NCI-H1694 (cell line): ENCODE measurements around the gene IKBIP.
A peak's percentile ranks its signal among the peaks of the same experiment; 100 is the strongest.
"Not testable (repeated sequence)": the region's sequence is repeated elsewhere in the genome, so short reads cannot be mapped to it uniquely, and the experiment has no call there.

ENCODE experiments used
- DNase-seq: peaks from one replicate; lab custom pipeline; 2025; lab: John Stamatoyannopoulos, UW

Gene IKBIP

DNA sequence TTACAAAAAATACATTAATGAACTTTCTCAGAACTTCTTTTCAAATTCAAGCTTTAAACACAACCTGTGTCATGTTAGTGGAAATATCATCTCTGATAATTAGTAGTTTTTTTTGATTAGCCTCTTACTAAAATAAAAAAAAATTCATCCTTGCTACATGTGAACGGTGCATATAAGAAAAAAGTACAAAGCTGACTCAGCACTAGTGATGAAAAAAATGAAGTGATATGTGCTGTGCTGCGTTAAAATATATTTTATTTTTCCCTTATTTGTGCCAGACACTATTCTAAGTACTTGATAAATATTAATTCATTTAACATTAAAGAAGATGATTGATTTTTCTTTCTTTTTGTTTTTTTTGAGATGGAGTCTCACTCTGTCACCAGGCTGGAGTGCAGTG is 7.5 kb downstream of the IKBIP start:
- no peak for DNase-seq

DNA sequence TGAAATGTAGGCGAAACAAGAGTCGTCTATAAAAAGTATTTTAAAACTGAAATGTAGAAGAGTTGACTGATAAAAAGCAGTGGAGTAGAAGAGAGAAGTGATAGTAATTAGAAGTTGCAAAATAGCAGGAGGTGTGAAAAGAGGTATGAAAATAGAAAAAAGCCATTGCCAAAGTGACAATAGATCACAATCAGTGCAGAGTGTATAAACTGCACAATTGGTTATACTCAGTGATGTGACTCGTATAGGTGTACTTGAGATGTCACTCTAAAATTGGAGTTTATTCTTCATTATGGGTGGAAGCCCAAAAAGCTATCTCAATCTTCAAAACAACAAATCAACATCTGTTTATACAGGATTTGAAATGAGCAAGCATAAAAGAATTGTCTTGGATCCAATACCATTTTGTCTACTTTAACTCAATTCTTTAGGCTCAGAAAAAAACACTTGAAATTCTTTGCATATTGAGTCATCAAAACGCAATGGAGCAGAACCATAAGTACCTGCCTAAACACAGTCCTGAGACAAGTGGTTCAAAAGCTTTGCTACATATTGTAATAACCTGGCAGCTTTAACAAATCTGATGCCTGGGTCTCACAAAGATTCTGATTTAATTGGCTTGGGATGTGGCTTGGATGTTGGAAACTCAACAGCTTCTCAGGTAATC is 8.8 kb downstream of the IKBIP start:
- no peak for DNase-seq

DNA sequence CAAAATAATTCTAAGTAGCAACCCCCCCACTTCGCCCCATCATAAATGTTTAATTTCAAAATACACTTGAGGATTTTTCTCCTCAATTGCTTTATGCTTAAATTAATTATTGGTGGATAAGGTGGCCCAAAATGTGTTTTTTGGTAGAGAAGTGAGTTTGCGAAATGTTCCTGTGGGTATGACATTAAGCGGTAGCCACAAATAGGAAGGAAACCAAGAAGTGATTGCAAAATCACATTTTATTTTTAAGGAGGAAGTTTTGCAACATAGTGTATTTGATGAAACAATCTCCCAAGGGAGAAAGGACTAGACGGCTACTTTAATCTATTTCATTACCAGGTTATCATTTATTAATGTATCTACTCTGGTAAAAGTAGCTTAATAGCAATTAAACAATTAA is 25.6 kb downstream of the IKBIP start:
- no peak for DNase-seq

DNA sequence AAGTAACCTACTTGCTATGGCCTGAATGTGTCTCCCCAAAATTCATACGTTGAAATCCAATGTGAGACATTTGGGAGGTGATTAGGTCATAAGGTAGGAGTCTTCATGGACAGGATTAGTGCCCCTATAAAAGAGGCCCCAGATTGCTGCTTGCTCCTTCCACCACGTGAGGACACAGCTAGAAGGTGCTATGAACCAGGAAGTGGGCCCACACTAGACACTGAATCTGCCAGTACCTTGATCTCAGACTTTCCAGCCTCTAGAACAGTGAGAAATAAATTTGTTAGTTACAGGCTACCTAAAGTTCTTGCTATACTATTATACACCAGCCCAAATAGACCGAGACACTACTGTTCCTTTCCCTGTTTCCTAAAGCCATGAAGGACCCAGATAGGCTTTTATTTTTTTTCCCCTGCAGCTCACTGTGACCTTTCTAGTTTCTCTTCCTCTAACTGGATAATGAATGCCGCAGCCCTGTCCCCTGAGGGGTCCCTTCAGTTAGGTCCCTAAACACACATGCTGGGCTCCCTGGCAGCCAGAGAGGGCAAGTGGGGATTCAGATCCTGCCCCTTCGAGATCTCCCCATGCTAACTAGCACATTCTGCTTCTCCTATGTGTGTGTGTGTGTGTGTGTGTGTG is 31.8 kb downstream of the IKBIP start:
- DNase-seq = no peak

DNA sequence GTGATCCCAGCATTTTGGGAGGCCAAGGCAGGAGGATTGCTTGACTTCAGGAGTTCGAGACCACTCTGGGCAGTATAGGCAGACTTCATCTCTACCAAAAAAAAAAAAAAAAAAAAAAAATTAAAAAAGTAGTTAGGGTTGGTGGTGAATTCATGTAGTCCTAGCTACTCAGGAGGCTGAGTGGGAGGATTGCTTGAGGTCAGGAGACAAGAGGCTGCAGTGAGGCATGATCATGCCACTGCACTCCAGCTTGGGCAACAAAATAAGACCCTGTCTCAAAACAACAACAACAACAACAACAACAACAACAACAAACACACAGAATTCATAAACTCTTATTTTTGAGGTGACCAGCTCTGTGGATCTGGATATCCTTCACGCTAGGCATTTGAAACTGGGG is 34.0 kb downstream of the IKBIP start:
- DNase-seq = no peak

DNA sequence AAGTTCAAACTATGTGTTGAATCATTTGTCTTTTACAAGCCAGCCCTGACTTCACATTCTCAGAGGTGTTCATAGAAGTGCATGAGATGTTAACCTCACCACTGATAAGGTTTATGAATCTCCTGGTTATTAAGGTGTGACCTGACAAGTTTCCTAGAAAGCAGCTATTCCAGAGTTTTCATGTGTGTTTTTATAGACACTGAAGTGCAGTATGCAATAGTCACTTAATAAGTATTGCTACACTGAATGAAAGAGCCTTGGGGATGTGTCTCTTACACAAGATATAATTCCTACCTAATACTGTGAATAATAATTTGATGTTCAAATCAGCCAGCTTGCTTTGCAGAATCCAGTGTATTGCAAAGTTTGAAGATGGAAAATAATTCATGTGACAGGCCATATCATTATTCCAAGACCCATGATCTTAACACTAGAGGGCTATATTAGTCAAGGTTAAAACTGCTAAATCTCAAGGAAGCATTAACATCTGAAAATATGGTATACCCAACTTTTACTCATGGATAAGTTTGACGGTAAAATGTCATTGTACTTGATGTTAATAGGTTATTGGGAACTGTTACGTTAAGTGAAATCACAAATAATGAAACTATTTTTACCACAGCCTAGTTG is 38.1 kb downstream of the IKBIP start:
- no peak for DNase-seq

DNA sequence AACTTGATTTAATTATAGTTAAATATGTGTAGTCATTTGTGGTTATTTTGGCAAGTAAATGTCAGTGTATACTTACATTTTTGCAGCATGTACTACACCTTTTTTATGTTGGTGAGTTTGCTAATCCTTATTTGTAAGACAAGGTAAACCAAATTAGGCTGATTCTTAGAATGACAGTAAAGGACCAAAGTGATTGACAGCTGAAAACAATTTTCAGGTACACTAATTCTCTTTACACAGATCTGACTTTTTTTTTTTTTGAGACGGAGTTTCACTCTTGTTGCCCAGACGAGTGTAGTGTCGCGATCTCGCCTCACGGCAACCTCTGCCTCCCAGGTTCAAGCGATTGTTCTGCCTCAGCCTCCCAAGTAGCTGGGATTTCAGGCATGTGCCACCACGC is 42.7 kb downstream of the IKBIP start:
- DNase-seq = no peak

DNA sequence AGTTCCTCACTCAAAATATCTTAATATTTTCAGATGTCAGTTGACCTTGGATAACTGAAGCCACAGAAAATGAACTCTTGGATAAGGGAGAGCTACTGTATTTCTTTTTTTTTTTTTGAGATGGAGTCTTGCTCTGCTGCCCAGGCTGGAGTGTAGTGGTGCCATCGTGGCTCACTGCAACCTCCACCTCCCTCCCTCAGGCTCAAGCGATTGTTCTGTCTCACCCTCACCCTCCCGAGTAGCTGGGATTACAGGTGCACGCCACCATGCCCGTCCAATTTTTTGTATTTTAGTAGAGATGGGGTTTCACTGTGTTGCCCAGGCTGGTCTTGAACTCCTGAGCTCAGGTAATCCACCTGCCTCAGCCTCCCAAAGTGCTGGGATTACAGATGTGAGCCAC is 47.3 kb downstream of the IKBIP start:
- not testable (repeated sequence) for DNase-seq

DNA sequence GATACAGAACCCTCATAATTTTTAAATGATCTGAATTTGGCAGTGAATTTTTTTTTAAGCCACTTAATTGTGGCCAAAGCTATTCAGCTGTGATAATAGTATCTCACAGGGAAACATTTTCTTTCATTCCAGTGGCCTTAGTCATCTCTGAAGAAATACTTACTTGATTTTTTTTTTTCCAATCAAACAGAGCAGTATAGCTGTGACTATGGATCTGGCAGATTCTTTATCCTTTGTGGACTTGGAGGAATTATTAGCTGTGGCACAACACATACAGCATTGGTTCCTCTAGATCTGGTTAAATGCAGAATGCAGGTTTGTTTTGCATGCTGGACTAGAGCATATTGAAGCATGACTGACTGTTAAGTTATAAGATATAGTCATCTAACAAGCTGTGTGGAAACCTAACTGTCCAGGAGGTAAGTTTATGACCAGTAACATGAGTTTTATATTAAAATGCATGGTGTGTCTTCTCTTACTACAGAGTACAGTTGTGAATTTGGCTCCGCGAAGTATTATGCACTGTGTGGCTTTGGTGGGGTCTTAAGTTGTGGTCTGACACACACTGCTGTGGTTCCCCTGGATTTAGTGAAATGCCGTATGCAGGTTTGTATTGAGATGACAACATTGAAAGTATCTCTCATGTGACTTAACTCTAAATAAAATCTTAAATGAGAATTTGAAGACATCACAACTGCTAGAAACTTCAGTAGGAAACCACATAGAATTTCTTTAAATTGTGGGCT is 49.2 kb downstream of the IKBIP start:
- no peak for DNase-seq

DNA sequence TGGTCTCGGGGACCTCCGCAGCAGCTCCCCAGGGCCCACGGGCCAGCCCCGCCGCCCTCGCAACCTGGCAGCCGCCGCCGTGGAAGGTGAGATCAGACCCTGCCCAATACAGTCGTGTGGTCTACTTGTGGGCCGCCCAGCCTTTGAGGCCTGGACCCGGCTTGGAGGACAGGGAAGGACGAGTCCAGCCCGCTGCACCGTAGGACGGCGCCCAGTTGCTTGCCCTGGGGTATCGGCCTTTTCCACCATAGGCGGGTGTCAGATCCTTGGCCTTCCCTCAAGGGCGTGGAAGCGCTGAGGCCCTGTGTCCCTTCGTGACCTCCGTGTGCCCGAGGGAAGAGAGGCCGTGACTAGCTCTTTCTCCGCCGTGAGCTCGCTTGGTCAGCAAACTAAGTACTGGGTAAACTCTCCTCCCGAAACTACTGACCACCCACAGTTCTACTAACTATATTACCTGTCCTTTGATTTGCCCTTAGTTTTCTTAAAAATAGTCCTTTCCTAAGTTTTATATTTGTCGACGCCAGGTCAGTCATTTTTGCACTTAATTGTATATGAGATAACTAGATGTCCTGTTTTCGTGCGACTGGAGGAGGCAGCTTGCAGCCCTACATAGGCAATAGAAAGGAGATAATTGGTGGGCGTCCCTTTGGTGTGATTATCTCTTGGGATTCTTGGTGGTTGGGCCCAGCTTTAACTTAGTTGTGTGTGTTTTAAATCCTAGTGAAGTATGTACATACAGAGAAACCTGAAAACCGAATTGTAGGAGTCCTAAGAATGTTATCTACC is 50.3 kb downstream of the IKBIP start:
- no peak for DNase-seq

DNA sequence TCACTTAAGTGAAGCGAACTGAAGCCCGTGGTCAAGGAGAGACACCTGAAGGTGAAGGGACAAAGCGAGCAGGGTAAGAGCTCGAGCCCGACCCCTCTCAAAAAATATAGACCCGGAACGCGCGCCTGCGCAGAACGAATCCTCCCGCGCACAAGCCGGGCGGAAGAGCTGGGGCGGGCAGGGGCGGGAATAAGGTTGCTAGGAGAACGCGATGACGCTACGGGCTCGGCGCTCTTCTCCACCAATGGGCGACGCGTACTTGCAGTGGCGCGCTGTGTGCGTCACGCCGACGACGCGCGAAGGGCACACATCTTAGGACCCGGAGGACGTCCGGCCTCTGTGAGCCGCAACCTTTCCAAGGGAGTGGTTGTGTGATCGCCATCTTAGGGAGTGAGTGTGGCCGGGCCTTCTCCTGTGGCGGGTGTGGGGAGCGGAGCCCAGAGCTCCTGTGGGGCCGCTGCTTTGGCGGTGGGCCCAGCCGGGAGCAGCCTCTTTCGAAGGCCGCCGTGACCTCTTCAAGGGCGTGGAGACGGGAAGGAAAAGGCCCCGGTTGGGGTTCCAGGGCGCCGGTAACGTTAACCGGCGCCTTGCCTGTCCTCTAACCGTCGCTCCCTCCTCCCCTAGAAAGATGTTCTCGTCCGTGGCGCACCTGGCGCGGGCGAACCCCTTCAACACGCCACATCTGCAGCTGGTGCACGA is 51.1 kb downstream of the IKBIP start, which contains the start of gene SLC25A3:
SLC25A3 (plus strand) TSS at position 336 of the 699 bp plus-strand sequence; CDS start at position 629, 293 bp downstream.
- peak; percentile 95 for DNase-seq

DNA sequence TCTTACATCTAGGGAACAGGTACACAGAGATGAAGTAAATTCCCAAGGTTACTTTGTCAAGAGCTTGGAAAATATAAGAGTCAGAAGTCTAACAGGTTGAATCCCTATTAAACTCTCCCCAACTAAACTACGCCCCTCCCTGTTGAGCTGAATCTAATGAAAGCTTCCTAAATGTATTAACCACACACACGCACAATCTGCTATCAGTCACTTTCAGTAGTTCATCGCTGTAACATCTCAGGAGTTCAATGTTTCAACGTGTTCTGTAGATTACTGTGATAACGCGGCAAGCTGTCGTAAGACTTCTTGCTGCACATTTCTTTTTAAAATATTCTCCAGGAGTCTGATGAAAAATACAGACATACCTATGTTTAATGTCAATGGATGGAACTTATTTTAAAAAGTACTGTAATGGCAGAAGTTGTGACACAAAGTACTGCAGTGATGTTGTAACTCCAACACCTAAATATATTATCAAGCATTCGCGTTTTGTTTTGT is 51.7 kb downstream of the IKBIP start:
- no peak for DNase-seq

DNA sequence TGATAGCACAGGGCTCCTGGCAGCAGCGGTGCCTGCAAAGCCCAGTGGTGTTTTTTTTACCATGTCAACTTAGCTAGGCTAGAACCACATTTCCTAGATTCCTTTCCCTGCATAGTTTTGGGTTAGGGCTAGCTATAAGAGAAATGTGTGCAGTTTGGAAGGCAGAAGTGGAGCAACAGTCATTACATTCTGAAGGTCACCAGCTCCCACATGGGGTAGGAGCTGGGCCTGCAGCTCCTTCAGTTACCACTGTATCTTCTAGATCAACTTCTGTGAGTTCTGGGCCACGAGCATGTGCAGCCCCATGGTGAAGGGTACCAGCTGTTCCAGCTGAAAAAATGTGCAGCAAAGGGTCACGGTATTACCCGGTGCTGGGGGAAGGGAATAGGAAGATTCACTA is 53.4 kb downstream of the IKBIP start:
- DNase-seq = no peak

DNA sequence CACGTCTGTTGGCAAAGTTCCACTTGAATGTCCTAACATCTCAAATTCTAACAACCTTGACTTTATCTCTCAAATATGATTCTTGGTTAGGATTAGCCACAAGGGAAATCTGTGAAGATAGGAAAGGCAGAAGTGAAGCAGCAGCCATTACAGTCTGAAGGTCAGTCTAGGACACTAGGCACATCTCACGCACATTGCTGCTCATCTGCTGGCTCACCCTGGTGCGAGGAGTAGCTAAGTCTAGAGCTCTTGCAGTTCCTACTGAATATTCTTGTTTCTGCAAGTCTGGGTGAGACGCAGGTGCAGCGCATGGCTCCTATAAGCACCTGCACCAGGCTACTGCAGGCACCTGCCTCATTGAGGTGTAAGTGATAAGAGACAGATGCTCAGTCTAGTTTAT is 57.5 kb downstream of the IKBIP start:
- DNase-seq = no peak

DNA sequence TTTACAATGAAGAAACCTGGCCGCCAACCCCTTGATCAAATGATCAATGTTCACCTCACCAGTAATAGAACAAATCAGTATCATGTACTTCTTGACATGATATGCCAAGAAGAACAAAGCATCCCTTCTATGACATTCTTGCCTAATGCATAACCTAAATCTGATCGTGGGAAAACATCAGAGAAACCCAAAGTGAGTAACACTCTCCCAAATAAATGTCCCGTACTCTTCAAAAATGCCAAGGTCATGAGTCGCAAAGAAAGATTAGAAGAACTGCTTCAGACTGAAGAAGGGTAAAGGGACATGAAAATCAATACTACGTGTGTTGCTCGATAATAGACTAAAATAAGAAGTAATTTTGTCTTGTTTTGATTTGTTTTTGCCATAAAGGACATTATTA is 62.5 kb downstream of the IKBIP start:
- DNase-seq = no peak

DNA sequence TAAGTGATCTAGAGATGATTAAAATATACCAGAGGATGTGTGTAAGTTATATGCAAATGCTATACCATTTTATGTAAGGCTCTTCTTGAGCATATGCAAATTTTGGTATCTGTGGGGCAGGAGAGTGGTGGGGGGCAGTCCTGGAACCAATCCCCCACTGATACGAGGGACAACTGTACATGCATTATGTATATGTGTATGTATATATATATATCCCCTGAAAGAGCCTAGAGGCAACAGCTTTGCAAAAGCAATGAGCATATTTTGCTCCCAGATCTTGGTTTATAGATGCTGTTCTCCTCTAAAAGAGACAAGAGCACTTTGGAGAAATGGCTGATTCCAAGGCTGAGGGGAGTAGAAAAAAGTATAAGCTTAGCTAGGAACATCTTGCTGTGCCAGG is 63.5 kb downstream of the IKBIP start:
- no peak for DNase-seq

DNA sequence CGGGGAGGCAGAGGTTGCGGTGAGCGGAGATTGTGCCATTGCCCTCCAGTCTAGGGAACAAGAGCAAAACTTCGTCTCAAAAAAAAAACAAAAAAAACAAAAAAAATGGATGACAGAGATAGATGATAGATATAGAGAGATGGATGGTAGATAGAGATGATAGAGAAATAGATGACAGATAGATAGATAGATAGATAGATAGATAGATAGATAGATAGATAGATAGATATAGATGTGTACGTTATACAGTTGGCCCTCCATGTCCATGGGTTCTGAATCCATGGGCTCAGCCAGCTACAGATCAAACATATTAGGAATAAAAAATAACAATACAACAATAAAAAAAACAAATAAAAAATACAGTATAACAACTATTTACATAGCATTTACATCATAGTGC is 63.9 kb downstream of the IKBIP start:
- no peak for DNase-seq

DNA sequence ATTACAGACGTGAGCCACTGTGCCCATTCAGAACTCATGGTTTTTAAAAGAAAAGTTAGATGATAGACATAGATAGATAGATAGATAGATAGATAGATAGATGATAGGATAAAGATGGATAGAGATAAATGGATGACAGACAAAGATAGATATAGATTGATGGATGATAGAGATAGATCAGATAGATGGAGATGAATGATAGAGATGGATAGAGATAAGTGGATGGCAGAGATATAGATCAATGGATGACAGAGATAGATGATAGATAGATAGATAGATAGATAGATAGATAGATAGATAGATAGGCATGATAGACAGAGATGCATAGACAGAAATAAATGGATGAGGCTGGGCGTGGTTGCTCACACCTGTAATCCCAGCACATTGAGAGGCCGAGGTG is 64.8 kb downstream of the IKBIP start:
- no peak for DNase-seq

DNA sequence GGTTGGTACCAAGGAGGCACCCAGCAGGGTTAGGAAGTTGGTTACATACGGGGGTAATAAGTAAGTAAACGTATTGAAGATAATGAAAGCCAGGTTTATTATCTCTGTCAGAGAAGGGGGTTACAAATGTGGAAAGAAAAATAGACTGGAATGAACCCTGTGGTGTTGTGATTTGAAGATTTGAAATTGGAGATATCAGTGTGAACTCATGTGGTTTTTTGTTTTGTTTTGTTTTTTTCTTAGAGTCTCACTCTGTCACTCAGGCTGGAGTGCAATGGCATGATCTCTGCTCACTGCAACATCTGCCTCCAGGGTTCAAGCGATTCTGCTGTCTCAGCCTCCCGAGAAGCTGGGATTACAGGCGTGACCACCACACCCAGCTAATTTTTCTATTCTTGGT is 65.2 kb downstream of the IKBIP start:
- DNase-seq = no peak

DNA sequence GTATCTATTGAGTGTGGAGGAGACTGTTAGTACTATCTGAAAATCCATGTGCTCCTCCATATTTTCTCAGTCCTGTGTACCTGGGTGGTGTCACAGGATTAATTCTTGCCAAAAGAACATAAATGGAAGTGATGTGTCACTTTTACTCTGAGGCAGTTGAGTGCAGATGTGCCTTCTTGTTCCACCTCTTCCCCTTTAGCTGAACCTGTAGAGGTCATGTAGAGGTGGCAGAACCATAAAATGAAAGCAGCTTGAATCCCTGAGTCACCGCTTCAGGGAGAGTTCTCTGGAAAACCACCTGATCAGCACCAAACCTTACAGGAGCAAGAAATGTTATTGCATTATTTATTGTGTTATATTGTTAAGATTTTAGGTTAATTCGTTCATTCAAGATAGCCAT is 65.8 kb downstream of the IKBIP start:
- no peak for DNase-seq

DNA sequence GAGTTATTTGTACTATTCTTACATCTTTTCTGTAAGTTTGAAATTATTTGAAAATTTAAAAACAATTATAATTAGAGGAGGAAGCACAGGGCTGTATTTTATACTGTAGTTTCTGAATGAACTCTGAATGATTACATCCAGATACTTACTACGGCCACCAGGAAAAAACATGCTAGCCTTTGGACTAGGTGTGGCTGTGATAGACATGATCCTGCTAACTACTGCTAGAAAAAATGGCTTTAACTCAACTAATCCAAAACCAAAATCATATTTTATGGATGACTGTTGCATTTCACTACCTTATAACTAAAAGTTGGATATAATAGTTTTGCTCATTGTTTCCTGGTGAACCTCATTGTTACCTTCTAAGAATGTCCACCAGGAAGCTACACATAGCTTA is 66.2 kb downstream of the IKBIP start:
- DNase-seq = no peak
